DMS153 treated with DMSO at 0.1 percent for 48 hours (cell line): Measurements from ENCODE around the gene CHAC1.
"Not testable (repeated sequence)": the region's sequence is repeated elsewhere in the genome, so short reads cannot be mapped to it uniquely, and the experiment has no call there.

Source experiments
- DNase-seq: peaks from one replicate; lab custom pipeline; 2025; ENCODE audit not compliant: unreplicated experiment; lab: John Stamatoyannopoulos, UW

Gene CHAC1

DNA sequence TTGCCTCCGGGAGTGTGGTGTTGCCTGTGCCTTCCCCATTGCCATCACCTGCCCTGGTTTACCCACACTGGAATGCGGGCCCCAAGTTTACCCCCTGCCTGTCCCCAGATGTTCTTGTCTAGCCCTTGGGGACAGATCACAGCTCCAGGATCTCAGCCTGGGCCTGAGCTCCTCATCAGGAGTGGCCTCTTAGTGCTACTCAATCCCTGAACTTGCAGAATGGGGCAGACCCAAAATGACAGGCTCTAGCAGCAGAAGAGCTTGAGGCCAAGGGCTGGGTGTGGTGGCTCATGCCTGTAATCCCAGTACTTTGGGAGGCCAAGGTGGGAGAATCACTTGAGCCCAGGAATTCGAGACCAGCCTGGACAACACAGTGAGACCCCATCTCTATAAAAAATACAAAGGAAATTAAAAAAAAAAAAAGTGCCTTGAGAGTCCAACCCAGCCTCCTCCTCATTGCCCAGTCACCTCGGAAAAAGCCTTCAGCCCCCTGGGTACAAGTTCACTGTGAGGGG, 3.8 kb downstream of the CHAC1 start:
- DNase-seq = no peak

GRCh38 chr15:40957581-40958051, 4.3 kb downstream of the CHAC1 start:
- DNase-seq = no peak

- no peak for DNase-seq
These were observed 4.9 kb downstream of the CHAC1 start for GRCh38 chr15:40958146-40958545.

DNA sequence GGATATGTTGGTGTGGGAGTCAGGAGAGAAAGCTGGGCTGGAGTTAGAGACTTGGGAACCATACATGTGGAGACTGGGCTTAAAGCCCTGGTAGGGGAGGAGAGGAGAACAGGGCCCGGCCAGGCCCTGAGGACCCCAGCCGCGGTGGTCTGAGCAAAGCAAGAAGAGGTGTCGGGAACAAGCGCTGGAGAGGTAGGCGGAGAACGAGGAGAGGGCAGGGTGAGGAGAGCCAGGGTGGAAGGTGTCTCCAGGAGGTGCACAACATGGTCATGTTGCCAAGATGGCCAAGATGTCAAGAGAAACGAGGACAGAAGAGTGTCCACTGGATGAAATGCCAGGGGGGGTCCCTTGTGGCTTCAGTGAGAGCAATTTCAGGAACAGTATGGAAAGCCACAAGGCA, 5.5 kb downstream of the CHAC1 start:
- no peak for DNase-seq

DNA sequence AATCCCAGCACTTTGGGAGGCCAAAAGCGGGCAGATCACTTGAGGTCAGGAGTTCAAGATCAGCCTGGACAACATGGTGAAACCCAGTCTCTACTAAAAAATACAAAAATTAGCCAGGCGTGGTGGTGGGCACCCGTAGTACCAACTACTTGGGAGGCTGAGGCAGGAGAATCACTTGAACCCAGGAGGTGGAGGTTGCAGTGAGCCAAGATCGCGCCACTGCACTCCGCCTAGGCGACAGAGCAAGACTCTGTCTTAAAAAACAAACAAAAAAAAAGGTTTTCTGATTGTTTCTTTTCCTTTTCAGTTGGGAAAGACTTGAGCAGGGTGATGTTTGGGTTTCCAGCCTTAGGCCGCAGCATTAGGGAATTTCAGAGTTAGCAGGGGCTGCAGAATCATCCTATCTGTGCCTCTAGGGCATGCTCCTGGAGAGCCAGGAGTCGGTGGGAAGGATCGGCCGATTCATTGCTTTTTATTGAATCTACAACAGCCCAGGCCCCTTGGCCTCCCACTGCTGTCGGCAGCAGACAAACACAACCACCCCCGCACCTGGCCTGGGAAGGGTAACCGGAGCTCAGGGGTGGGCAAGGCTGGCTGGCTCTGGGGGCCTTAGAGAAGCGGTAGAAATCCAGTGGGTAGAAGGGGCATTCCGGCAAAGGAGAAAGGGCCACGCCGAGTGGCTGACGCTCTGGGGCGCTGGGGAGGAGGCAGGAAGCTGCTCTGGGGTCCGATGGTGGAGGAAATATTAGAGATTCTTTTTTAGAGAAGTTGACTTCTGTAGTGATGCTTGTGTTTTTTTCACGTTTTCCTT, 6.3 kb downstream of the CHAC1 start:
- no peak for DNase-seq

DNA sequence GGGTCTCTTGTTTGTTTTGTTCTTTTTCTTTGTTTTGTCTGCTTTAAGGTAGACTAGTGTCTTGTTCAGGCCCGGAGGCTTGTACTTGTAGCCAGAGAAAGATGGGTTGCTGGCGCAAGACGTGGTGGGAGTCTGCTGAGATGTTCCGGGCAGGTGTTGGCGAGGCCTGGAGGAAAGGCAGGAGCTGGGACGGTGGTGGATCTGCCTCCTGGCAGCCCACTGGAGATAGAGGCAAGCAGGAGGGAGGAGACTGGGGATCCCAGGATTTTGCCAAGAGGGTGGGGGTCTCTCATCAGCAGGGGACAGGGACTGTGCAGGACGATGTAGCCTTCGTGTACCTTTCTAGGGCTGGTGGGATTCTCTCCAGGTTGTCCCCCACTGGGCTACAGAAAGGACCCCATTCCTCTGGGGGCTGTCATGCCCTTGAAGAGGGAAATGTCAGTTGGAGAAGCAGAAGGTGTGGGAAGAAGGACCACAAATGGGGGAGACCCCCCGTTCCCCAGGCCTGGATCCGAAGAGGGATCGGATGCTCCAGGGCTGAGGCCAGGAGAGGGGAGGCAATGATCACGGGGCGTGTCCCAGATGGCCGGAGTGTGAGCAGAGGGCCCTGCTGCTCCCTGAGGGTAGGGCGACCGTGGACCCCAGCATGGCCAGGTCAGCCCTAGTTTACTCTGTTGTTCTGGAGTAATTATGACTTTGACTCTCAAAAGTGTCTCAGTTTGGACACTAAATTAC, 7.0 kb downstream of the CHAC1 start:
- no peak for DNase-seq

DNA sequence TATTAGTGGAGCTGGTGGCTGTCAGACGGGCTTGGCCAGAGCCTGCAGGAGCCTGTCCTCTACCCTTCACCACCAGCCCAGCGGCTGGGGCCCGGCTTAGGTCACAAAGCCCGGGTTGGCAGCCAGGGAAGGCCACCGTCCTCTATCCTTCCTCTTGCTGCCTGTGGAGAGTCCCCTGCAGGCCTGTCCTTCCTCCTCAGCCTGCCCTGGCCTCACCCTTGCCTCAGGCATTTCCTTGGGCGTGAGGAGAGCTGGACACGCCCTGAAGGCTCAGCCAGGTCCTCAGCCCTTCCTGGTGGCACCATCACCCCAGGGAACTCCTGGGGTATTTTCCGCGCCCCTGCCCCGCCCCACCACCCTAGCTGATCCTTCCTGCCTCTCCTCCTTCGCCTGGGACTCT, 7.7 kb downstream of the CHAC1 start:
- DNase-seq = no peak

- not testable (repeated sequence) for DNase-seq
These were observed 8.5 kb downstream of the CHAC1 start for GRCh38 chr15:40961740-40962139.

GRCh38 chr15:40962317-40962716, 9.0 kb downstream of the CHAC1 start:
- not testable (repeated sequence) for DNase-seq

- no peak for DNase-seq
These were observed 9.9 kb downstream of the CHAC1 start for GRCh38 chr15:40963201-40963600.

- no peak for DNase-seq
These were observed 10.7 kb downstream of the CHAC1 start for GRCh38 chr15:40964006-40964405.

DNA sequence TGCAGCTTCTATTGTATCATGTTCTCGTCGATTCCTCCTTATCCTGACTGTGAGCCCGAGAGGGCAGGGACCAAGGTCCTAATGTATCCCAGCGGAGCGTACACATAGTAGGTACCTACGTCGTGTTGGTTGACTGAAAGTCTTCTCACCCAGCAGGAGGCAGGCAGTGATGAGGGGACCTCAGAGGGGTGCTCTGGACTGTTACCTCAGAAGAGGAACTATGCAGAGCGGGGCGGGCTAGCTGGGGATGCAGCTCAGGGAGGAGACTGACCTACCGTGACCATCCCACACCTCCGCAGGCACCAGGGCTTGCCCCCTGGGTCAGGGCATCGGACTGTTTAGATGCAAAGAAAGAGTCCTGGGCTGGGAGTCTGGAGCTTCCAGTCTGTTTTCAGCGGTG, 11.4 kb downstream of the CHAC1 start:
- no peak for DNase-seq

DNA sequence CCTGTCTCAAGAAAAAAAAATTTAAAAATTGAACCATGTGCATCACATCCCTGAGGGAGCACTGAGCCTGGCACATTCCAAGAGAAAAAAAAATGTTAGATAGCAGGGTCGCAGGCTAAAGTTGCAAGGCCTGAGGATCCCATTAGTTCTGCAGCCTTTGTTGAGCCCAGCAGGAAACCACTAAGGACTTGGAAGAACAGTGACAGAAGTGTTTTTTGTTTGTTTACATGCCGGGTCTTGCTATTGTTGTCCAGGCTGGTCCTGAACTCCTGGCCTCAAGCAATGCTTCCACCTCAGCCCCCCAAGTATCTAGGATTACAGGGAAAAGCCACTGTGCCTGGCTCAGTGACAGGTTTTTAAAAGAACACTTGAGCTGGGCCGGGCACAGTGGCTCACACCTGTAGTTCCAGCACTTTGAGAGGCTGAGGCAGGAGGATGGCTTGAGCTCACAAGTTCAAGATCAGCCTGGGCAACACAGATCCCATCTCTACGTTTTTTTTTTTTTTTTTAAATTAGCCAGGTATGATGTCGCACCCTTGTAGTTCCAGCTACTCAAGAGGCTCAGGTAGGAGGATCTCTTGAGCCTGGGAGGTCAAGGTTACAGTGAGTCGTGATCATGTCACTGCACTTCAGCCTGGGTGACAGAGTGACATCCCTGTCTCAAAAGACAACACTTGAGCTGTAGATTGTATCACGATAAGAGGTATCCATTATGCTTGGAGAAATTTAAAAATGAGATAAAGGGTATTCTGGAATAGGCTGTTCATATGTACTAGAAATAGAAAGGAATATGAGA, 15.2 kb downstream of the CHAC1 start:
- DNase-seq = no peak

- DNase-seq = no peak
These were observed 16.1 kb downstream of the CHAC1 start for GRCh38 chr15:40969363-40969762.

DNA sequence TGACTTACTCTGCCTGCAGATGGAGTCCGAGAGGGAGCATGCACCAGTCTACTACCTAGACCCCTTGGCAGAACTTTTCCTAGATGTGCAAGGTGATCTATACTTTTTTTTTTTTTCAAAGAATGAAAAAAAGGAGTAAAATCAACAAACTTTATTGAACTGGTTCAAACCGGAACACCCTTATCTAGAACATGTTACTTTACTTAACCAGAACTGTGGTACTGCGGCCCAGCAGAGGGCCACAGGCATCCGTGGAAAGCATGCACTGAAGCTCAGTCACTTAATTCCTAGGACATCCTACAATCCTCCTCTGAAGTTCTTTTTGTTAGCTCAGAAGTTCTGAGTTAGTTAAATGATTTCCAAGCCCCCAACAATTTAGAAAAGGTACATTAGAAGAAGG, 21.6 kb downstream of the CHAC1 start:
- DNase-seq = no peak

GRCh38 chr15:40976819-40977218, 23.5 kb downstream of the CHAC1 start:
- no peak for DNase-seq

GRCh38 chr15:40978141-40978540, 24.9 kb downstream of the CHAC1 start:
- DNase-seq = no peak

- DNase-seq = no peak
These were observed 25.3 kb downstream of the CHAC1 start for GRCh38 chr15:40978562-40978961.

- DNase-seq = no peak
These were observed 27.9 kb downstream of the CHAC1 start for GRCh38 chr15:40981186-40981585.

- no peak for DNase-seq
These were observed 29.6 kb downstream of the CHAC1 start for GRCh38 chr15:40982855-40983254.

GRCh38 chr15:40984406-40984805, 31.1 kb downstream of the CHAC1 start:
- DNase-seq = no peak
